Measurements from ENCODE around the gene KISS1R. TPM values are rescaled to one million over a fixed set of nuclear protein-coding genes. Genes with fewer than 3 reads are reported as not detected.
"Not testable (repeated sequence)": the region's sequence is repeated elsewhere in the genome, so short reads cannot be mapped to it uniquely, and the experiment has no call there.

KISS1R gene
- total RNA-seq, 1 experiment from 2014 or later = not detected

DNA sequence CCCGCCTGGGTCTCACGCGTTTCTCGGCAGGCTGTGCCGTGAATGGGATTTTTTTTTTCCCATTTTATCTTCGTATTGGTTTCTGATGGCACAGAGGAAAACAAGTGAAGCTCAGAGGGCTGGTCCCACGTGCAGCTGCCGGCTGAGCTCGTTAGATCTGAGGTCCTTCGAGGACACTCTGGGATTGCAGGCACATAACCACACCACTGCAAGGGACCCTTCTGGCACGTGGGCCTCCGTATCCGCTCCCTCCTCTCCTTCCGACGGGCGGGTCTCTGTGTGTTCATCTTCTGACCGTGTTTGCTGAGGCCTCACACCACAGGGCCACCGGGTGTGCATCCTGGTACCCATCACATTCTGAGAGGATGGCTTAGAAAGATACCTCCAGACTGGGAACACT is 41.0 kb upstream of the KISS1R start:
- no peak overlapping the region for H3K4me3 Mint-ChIP-seq (ENCODE audit: low read depth, unreplicated experiment)
- TF ChIP-seq CTCF (IDR thresholded peaks at IDR 0.05; ENCODE audit: unreplicated experiment) = no peak
- CTCF ChIA-PET = no interaction called here
- DNase-seq = no peak
- no peaks in the 10 kb centered on the region for H3K27me3 Mint-ChIP-seq (ENCODE audit: unreplicated experiment)
- peaks cover 19% of the 10 kb centered on the region for H3K36me3 Mint-ChIP-seq (ENCODE audit: insufficient read depth, unreplicated experiment)
- no peaks in the 10 kb centered on the region for H3K4me1 Mint-ChIP-seq (ENCODE audit: low read depth, unreplicated experiment)
- intact Hi-C loops (cut with micrococcal nuclease; ENCODE audit: unreplicated experiment) = no loop called here
- H3K27ac Mint-ChIP-seq (ENCODE audit: unreplicated experiment) = no peak overlapping the region
- BruUV-seq (replicated peaks) = no TSS peak
- no peaks in the 10 kb centered on the region for H3K9me3 Mint-ChIP-seq (ENCODE audit: low read depth, unreplicated experiment)

DNA sequence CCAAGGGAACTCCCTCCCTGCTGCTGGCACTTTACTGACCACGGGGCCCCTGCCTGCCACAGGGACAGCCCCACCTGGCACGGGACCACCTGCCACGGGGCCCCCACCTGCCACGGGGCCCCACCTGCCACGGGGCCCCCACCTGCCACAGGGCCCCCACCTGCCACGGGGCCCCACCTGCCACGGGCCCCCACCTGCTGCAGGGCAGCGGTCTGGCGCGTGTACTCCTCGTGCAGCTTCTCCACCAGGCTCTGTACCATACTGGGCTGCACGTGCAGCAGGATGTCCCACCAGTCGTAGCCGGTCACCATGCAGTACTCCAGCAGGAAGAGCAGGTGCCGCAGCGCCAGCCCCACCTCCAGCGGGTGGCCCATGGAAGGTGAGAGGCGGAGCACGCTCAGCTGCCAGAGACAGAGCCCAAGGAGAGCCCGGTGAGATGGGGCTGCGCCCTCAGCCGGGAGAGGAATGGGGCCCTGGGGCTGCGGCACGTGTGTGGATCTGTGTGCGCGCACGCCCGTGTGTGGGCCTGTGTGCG is 40.3 kb upstream of the KISS1R start:
- no peak for DNase-seq
- H3K9me3 Mint-ChIP-seq (ENCODE audit: low read depth, unreplicated experiment) = no peaks in the 10 kb centered on the region
- H3K27me3 Mint-ChIP-seq (ENCODE audit: unreplicated experiment) = no peaks in the 10 kb centered on the region
- H3K4me3 Mint-ChIP-seq (ENCODE audit: low read depth, unreplicated experiment) = no peak overlapping the region
- peaks cover 19% of the 10 kb centered on the region for H3K36me3 Mint-ChIP-seq (ENCODE audit: insufficient read depth, unreplicated experiment)
- no peak for TF ChIP-seq CTCF (IDR thresholded peaks at IDR 0.05; ENCODE audit: unreplicated experiment)
- H3K27ac Mint-ChIP-seq (ENCODE audit: unreplicated experiment) = no peak overlapping the region
- intact Hi-C loops (cut with micrococcal nuclease; ENCODE audit: unreplicated experiment) = no loop called here
- no TSS peak for BruUV-seq (replicated peaks)
- H3K4me1 Mint-ChIP-seq (ENCODE audit: low read depth, unreplicated experiment) = no peaks in the 10 kb centered on the region
- CTCF ChIA-PET = no interaction called here

DNA sequence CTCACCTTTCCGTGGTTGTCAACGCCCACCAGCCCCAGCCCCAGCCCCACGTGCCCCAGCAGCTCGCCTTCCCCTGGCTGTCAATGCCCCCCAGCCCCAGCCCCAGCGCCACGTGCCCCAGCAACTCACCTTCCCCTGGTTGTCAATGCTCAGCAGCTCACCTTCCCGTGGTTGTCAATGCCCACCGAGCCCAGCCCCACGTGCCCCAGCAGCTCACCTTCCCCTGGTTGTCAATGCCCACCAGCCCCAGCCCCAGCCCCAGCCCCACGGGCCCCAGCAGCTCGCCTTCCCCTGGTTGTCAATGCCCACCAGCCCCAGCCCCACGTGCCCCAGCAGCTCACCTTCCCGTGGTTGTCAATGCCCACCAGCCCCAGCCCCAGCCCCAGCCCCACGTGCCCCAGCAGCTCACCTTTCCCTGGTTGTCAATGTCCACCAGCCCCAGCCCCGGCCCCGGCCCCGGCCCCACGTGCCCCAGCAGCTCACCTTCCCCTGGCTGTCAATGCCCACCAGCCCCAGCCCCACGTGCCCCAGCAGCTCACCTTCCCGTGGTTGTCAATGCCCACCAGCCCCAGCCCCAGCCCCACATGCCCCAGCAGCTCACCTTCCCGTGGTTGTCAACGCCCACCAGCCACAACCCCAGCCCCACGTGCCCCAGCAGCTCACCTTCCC is 39.0 kb upstream of the KISS1R start:
- BruUV-seq (replicated peaks); H3K27ac Mint-ChIP-seq (ENCODE audit: unreplicated experiment); H3K4me3 Mint-ChIP-seq (ENCODE audit: low read depth, unreplicated experiment); intact Hi-C loops (cut with micrococcal nuclease; ENCODE audit: unreplicated experiment); H3K9me3 Mint-ChIP-seq (ENCODE audit: low read depth, unreplicated experiment); CTCF ChIA-PET; H3K4me1 Mint-ChIP-seq (ENCODE audit: low read depth, unreplicated experiment); H3K27me3 Mint-ChIP-seq (ENCODE audit: unreplicated experiment); DNase-seq: not testable (repeated sequence)
- H3K36me3 Mint-ChIP-seq (ENCODE audit: insufficient read depth, unreplicated experiment) = peaks cover 11% of the 10 kb centered on the region

DNA sequence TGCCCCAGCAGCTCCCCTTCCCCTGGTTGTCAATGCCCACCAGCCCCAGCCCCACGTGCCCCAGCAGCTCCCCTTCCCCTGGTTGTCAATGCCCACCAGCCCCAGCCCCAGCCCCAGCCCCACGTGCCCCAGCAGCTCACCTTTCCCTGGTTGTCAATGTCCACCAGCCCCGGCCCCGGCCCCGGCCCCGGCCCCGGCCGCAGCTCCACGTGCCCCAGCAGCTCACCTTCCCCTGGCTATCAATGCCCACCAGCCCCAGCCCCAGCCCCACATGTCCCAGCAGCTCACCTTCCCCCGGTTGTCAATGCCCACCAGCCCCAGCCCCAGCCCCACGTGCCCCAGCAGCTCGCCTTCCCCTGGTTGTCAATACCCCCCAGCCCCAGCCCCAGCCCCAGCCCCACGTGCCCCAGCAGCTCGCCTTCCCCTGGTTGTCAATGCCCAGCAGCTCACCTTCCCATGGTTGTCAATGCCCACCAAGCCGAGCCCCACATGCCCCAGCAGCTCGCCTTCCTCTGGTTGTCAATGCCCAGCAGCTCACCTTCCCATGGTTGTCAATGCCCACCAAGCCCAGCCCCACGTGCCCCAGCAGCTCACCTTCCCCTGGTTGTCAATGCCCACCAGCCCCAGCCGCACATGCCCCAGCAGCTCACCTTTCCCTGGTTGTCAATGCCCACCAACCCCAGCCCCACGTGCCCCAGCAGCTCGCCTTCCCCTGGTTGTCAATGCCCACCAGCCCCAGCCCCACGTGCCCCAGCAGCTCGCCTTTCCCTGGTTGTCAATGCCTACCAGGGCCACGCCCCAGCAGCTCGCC is 38.2 kb upstream of the KISS1R start:
- BruUV-seq (replicated peaks); H3K27ac Mint-ChIP-seq (ENCODE audit: unreplicated experiment); H3K27me3 Mint-ChIP-seq (ENCODE audit: unreplicated experiment); H3K4me3 Mint-ChIP-seq (ENCODE audit: low read depth, unreplicated experiment); DNase-seq; intact Hi-C loops (cut with micrococcal nuclease; ENCODE audit: unreplicated experiment); H3K4me1 Mint-ChIP-seq (ENCODE audit: low read depth, unreplicated experiment); H3K9me3 Mint-ChIP-seq (ENCODE audit: low read depth, unreplicated experiment): not testable (repeated sequence)
- CTCF ChIA-PET = interaction anchor here (0.6 to 0.7 kb wide), 2 partner anchors 9 to 372 kb away, joined by 4 to 5 read pairs; no protein-coding TSS in a partner anchor
- H3K36me3 Mint-ChIP-seq (ENCODE audit: insufficient read depth, unreplicated experiment) = peaks cover 20% of the 10 kb centered on the region

DNA sequence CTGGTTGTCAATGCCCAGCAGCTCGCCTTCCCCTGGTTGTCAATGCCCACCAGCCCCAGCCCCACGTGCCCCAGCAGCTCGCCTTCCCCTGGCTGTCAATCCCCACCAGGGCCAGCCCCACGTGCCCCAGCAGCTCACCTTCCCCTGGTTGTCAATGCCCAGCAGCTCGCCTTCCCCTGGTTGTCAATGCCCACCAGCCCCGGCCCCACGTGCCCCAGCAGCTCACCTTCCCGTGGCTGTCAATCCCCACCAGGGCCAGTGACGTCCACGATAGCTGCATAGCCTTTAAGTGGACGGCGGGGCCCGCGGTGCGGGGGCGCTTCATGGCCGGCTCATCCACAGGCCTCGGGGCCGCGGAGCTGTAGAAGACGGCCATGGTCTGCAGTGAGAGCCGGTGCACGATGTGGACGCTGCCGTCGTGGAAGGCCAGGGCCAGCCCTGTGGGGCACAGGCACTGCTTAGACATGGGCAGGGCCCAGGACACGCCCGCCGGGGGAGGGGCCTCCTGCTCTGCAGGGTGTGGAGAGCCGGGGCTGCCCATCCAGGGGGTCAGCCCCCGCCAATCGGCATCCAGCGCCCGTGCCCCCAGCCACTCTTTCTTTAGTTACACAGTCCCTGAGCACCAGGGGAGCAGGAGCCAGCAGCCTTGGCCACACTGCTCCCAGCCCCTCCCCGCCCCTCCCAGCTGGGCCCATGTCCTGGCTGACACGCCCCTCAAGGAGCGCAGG is 37.3 kb upstream of the KISS1R start:
- H3K4me1 Mint-ChIP-seq (ENCODE audit: low read depth, unreplicated experiment) = no peaks in the 10 kb centered on the region
- H3K27me3 Mint-ChIP-seq (ENCODE audit: unreplicated experiment) = no peaks in the 10 kb centered on the region
- H3K9me3 Mint-ChIP-seq (ENCODE audit: low read depth, unreplicated experiment) = no peaks in the 10 kb centered on the region
- no peak for TF ChIP-seq CTCF (IDR thresholded peaks at IDR 0.05; ENCODE audit: unreplicated experiment)
- intact Hi-C loops (cut with micrococcal nuclease; ENCODE audit: unreplicated experiment) = no loop called here
- peaks cover 24% of the 10 kb centered on the region for H3K36me3 Mint-ChIP-seq (ENCODE audit: insufficient read depth, unreplicated experiment)
- no peak overlapping the region for H3K27ac Mint-ChIP-seq (ENCODE audit: unreplicated experiment)
- BruUV-seq (replicated peaks) = no TSS peak
- no peak overlapping the region for H3K4me3 Mint-ChIP-seq (ENCODE audit: low read depth, unreplicated experiment)
- CTCF ChIA-PET = interaction anchor here (0.5 to 0.7 kb wide), 2 partner anchors 127 to 373 kb away, joined by 3 to 4 read pairs; no protein-coding TSS in a partner anchor
- no peak for DNase-seq

Measured in Calu3 (cell line).